SK-N-SH treated with all-trans-retinoic acid at 6 μM for 48 hours (cell line): ENCODE results near the gene CDH1.

ENCODE experiments used
- ATAC-seq: fragments of 200-7000 bp; cut with Tn5 transposase; 3 replicates; pipeline ENCODE4 v1.9.1; 2020; ENCODE audit warnings: mild to moderate bottlenecking, moderate library complexity
- BACH2 ChIP-seq: fragments of 250-450 bp; sonication (Bioruptor Pico); IDR thresholded peaks from 2 replicates; pipeline ENCODE4 v1.9.0; 2021; ENCODE audit warnings: mild to moderate bottlenecking, borderline replicate concordance
- CSDC2 ChIP-seq: fragments of 250-450 bp; sonication (Bioruptor Pico); IDR thresholded peaks from 2 replicates; pipeline ENCODE4 v1.5.0; 2020; ENCODE audit warnings: mild to moderate bottlenecking, moderate library complexity
- ESRRG ChIP-seq: fragments of 250-450 bp; sonication (Bioruptor Pico); IDR thresholded peaks from 2 replicates; pipeline ENCODE4 v1.6.1; 2021; ENCODE audit warnings: mild to moderate bottlenecking
- GLIS3 ChIP-seq: fragments of 250-450 bp; sonication (Bioruptor Pico); IDR thresholded peaks from 2 replicates; pipeline ENCODE4 v1.5.0; 2020; ENCODE audit warnings: mild to moderate bottlenecking, moderate library complexity
- ISL1 ChIP-seq: fragments of 250-450 bp; sonication (Bioruptor Pico); IDR thresholded peaks from 2 replicates; pipeline ENCODE4 v2.1.2; 2022; ENCODE audit warnings: mild to moderate bottlenecking, moderate library complexity
- OSR1 ChIP-seq: fragments of 250-450 bp; sonication (Bioruptor Pico); IDR thresholded peaks from 2 replicates; pipeline ENCODE4 v1.8.0; 2022; ENCODE audit warnings: moderate library complexity, mild to moderate bottlenecking, inconsistent platforms
- PPARA ChIP-seq: fragments of 250-450 bp; sonication (Bioruptor Pico); IDR thresholded peaks from 2 replicates; pipeline ENCODE4 v1.5.0; 2020; ENCODE audit warnings: mild to moderate bottlenecking, borderline replicate concordance
- RARB ChIP-seq: fragments of 250-450 bp; sonication (Bioruptor Pico); IDR thresholded peaks from 2 replicates; pipeline ENCODE4 v1.8.0; 2021; ENCODE audit warnings: mild to moderate bottlenecking, moderate library complexity
- SNAI2 ChIP-seq: fragments of 250-450 bp; sonication (Bioruptor Pico); IDR thresholded peaks from 2 replicates; pipeline ENCODE4 v1.5.0; 2020; ENCODE audit warnings: mild to moderate bottlenecking, moderate library complexity
- TCF4 ChIP-seq: fragments of 250-450 bp; sonication (Bioruptor Pico); IDR thresholded peaks from 2 replicates; pipeline ENCODE4 v1.8.0; 2021; ENCODE audit warnings: mild to moderate bottlenecking, moderate library complexity, borderline replicate concordance
- TOX ChIP-seq: fragments of 250-450 bp; sonication (Bioruptor Pico); IDR thresholded peaks from 2 replicates; pipeline ENCODE4 v1.8.0; 2021; ENCODE audit warnings: mild to moderate bottlenecking, moderate library complexity, borderline replicate concordance
- ZC3H10 ChIP-seq: fragments of 250-450 bp; sonication (Bioruptor Pico); IDR thresholded peaks from 2 replicates; pipeline ENCODE4 v1.5.1; 2021; ENCODE audit warnings: mild to moderate bottlenecking, moderate library complexity
- ZFP3 ChIP-seq: fragments of 250-450 bp; sonication (Bioruptor Pico); IDR thresholded peaks from 2 replicates; pipeline ENCODE4 v1.5.0; 2020; ENCODE audit warnings: mild to moderate bottlenecking, moderate library complexity
- ZFP30 ChIP-seq: fragments of 450-650 bp; formaldehyde crosslinking; IDR thresholded peaks from 2 replicates; pipeline ENCODE4 v1.5.0; 2022; ENCODE audit warnings: mild to moderate bottlenecking, moderate library complexity
- ZNF565 ChIP-seq: fragments of 450-650 bp; formaldehyde crosslinking; conservative IDR thresholded peaks from 2 replicates; pipeline ENCODE4 v1.5.0; 2020; ENCODE audit warnings: low read depth, mild to moderate bottlenecking, moderate library complexity
- ZNF70 ChIP-seq: fragments of 450-650 bp; formaldehyde crosslinking; IDR thresholded peaks from 2 replicates; pipeline ENCODE4 v1.5.0; 2020; ENCODE audit warnings: mild to moderate bottlenecking, moderate library complexity
- ZNF8 ChIP-seq: fragments of 450-650 bp; formaldehyde crosslinking; IDR thresholded peaks from 2 replicates; pipeline ENCODE4 v1.5.0; 2020; ENCODE audit warnings: mild to moderate bottlenecking, moderate library complexity
- TF ChIP-seq, protein P1 (sequence below): fragments of 250-450 bp; sonication (Bioruptor Pico); IDR thresholded peaks from 2 replicates; pipeline ENCODE4 v1.5.0; 2020; ENCODE audit warnings: mild to moderate bottlenecking, moderate library complexity
- TF ChIP-seq, protein P2 (sequence below): fragments of 250-450 bp; sonication (Bioruptor Pico); IDR thresholded peaks from 2 replicates; pipeline ENCODE4 v1.8.0; 2020; ENCODE audit warnings: mild to moderate bottlenecking, moderate library complexity, borderline replicate concordance
- TF ChIP-seq, protein P3 (sequence below): fragments of 250-450 bp; sonication (Bioruptor Pico); IDR thresholded peaks from 2 replicates; pipeline ENCODE4 v1.8.0; 2021; ENCODE audit warnings: low read depth, mild to moderate bottlenecking, moderate library complexity, borderline replicate concordance

CDH1 gene

DNA sequence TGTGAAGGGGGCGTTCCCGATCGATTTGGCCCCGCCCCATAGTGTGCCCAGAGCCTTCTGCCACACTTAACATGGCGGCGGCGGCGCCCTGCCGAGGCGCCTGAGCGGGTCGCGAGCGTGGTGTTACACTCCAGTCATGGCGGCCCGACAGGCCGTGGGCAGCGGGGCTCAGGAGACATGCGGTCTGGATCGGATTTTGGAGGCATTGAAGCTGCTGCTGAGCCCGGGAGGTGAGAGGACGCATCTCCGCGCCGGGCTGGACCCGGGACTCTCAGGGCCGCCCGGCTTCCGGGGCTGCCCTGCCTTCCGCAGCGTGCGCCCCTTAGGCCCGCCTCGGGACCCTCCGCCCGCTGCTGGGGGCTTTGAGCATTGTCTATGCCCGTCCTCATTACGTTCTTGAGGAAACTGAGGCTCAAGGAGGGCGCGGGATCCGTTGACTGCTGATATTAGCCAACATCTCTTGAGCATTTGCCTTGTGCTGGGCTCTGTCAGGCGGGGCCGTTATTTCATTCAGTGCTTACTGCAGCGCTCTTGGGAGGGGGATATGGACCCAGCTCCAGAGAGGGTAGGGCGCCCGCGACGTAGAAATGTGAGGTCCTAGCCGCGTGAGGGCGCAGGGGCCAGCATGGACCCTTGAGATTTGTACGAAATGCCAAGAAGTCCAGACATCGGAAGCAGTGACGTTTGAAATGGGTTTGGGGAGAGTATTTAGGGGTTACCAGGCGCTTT is 106.6 kb downstream of the CDH1 start, which contains the start of gene TANGO6:
Gene TANGO6, plus strand, starts transcription at position 50 of the 729 bp plus-strand sequence. Its CDS starts 87 bp downstream, at position 137.
- peak; percentile 97 for ATAC-seq
- TF ChIP-seq ZFP3: 0 out of 2 replicates have a peak, but pooled peaks have one; percentile 35
- TF ChIP-seq SNAI2 (CRISPR knock-in tag): no peak
- no peak for TF ChIP-seq OSR1
- no peak for TF ChIP-seq ESRRG (CRISPR knock-in tag)
- TF ChIP-seq, protein P1, sequence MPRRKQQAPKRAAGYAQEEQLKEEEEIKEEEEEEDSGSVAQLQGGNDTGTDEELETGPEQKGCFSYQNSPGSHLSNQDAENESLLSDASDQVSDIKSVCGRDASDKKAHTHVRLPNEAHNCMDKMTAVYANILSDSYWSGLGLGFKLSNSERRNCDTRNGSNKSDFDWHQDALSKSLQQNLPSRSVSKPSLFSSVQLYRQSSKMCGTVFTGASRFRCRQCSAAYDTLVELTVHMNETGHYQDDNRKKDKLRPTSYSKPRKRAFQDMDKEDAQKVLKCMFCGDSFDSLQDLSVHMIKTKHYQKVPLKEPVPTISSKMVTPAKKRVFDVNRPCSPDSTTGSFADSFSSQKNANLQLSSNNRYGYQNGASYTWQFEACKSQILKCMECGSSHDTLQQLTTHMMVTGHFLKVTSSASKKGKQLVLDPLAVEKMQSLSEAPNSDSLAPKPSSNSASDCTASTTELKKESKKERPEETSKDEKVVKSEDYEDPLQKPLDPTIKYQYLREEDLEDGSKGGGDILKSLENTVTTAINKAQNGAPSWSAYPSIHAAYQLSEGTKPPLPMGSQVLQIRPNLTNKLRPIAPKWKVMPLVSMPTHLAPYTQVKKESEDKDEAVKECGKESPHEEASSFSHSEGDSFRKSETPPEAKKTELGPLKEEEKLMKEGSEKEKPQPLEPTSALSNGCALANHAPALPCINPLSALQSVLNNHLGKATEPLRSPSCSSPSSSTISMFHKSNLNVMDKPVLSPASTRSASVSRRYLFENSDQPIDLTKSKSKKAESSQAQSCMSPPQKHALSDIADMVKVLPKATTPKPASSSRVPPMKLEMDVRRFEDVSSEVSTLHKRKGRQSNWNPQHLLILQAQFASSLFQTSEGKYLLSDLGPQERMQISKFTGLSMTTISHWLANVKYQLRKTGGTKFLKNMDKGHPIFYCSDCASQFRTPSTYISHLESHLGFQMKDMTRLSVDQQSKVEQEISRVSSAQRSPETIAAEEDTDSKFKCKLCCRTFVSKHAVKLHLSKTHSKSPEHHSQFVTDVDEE (CRISPR knock-in tag): peak; percentile 59; the same call in 1 of the 2 replicates
- no peak for TF ChIP-seq ZFP30 (CRISPR knock-in tag)
- TF ChIP-seq BACH2: no peak
- TF ChIP-seq, all 23 proteins: peak for 2

DNA sequence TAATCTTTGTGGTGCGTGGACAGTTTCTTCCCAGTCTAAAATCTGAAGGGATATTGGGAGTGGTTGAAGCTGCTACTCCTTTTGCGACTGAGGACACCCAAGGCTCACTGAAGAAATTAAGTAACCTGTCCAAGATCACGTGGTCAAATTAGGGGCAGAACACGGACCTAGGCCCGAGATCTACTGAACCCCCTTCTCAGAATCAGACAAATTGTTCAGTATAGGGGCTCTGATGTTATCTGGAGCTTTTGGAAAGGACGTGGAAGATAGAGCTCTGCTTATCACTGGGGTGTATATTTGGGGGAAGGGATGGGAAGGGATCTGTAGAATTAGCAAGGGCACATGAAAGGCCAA is 107.1 kb downstream of the CDH1 start:
- TF ChIP-seq, protein P2, sequence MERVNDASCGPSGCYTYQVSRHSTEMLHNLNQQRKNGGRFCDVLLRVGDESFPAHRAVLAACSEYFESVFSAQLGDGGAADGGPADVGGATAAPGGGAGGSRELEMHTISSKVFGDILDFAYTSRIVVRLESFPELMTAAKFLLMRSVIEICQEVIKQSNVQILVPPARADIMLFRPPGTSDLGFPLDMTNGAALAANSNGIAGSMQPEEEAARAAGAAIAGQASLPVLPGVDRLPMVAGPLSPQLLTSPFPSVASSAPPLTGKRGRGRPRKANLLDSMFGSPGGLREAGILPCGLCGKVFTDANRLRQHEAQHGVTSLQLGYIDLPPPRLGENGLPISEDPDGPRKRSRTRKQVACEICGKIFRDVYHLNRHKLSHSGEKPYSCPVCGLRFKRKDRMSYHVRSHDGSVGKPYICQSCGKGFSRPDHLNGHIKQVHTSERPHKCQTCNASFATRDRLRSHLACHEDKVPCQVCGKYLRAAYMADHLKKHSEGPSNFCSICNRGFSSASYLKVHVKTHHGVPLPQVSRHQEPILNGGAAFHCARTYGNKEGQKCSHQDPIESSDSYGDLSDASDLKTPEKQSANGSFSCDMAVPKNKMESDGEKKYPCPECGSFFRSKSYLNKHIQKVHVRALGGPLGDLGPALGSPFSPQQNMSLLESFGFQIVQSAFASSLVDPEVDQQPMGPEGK (CRISPR knock-in tag): no peak
- TF ChIP-seq OSR1: no peak
- TF ChIP-seq CSDC2 (CRISPR knock-in tag): no peak
- no peak for TF ChIP-seq ESRRG (CRISPR knock-in tag)
- TF ChIP-seq ISL1 (CRISPR knock-in tag): no peak
- no peak for TF ChIP-seq ZNF70 (CRISPR knock-in tag)
- TF ChIP-seq, protein P3, sequence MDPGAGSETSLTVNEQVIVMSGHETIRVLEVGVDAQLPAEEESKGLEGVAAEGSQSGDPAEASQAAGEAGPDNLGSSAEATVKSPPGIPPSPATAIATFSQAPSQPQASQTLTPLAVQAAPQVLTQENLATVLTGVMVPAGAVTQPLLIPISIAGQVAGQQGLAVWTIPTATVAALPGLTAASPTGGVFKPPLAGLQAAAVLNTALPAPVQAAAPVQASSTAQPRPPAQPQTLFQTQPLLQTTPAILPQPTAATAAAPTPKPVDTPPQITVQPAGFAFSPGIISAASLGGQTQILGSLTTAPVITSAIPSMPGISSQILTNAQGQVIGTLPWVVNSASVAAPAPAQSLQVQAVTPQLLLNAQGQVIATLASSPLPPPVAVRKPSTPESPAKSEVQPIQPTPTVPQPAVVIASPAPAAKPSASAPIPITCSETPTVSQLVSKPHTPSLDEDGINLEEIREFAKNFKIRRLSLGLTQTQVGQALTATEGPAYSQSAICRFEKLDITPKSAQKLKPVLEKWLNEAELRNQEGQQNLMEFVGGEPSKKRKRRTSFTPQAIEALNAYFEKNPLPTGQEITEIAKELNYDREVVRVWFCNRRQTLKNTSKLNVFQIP (CRISPR knock-in tag): no peak
- no peak for TF ChIP-seq TOX (CRISPR knock-in tag)
- no peak for TF ChIP-seq ZNF8 (CRISPR knock-in tag)
- TF ChIP-seq SNAI2 (CRISPR knock-in tag): no peak
- no peak for ATAC-seq

DNA sequence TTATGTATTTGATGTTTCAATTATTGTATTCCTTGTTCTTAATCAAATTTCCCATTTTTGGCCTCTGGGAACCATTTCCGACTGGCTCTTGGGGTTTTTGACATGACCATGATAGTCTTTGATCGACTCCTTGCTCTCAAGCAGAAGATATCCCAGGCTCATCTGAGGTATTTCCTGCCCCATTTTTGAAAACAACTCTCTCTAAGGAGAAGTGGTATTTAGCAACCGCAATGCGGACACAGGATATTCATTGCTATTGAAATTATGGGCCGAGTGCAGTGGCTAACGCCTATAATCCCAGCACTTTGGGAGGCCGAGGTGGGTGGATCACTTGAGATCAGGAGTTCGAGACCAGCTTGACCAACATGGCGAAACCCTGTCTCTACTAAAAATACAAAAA is 111.7 kb downstream of the CDH1 start:
- TF ChIP-seq PPARA (CRISPR knock-in tag) (no peak), ZFP30 (CRISPR knock-in tag) (no peak), ZNF565 (CRISPR knock-in tag) (no peak), ZNF8 (CRISPR knock-in tag) (no peak), RARB (CRISPR knock-in tag) (no peak), ISL1 (CRISPR knock-in tag) (no peak), ZC3H10 (CRISPR knock-in tag) (no peak), GLIS3 (CRISPR knock-in tag) (no peak), OSR1 (no peak), TCF4 (CRISPR knock-in tag) (no peak), ESRRG (CRISPR knock-in tag) (no peak), SNAI2 (CRISPR knock-in tag) (no peak)
- TF ChIP-seq, protein P3 (CRISPR knock-in tag): no peak
- TF ChIP-seq, protein P1 (CRISPR knock-in tag): no peak
- ATAC-seq: no peak
